Endothelial cell of umbilical vein (primary cell): ENCODE measurements around the gene DUSP22. TPM values are rescaled to one million over a fixed set of nuclear protein-coding genes. Genes with fewer than 3 reads are reported as not detected.

Experiments
- BruUV-seq: library from RNA; stranded (reverse); fragments of 400-500 nt; replicated peaks from 2 replicates; lab custom pipeline; 2021; lab: Mats Ljungman, UMichigan
- CTCF ChIA-PET: fragments of 300-600, 350-600 bp; sonication (Branson Sonifier 250); formaldehyde crosslinking; loops from one replicate; lab custom pipeline; 2021; ENCODE audit warnings: antibody characterized with exemption, inconsistent platforms; lab: Charles Lee
- POLR2A ChIA-PET: fragments of 300-600, 350-600 bp; sonication (Branson Sonifier 250); formaldehyde crosslinking; loops from one replicate; lab custom pipeline; 2021; ENCODE audit warnings: antibody characterized with exemption, inconsistent platforms; lab: Charles Lee
- DNase-seq: peaks from one replicate; pipeline ENCODE4 v3.0.0-alpha.2; 2011; ENCODE audit warnings: low read depth, low spot score
- FAIRE-seq: peaks from 2 replicates; lab custom pipeline; 2011; peaks lifted over from hg19 to GRCh38; lab: Jason Lieb, UNC
- H2AFZ ChIP-seq: 2 replicates; pipeline ENCODE4 v1.6.0; 2012; ENCODE audit warnings: low read depth, low read length, control low read depth, inconsistent platforms
- H3K27ac ChIP-seq: 2 replicates; pipeline ENCODE4 v1.5.1; 2011; ENCODE audit warnings: low read depth, mild to moderate bottlenecking, control low read depth, low read length, moderate library complexity; ENCODE audit not compliant: insufficient read depth
- H3K27me3 ChIP-seq, 2 experiments: 2 replicates each; pipeline versions ENCODE4 v1.6.0 to v1.6.1; 2011; ENCODE audit warnings: low read length in 2 of 2, mixed read lengths in 1 of 2; ENCODE audit not compliant: control insufficient read depth in 2 of 2, insufficient read depth in 2 of 2
- H3K36me3 ChIP-seq, 2 experiments: 2 replicates in 1 of 2; 3 replicates in 1 of 2; pipeline ENCODE4 v1.5.1; 2011; ENCODE audit warnings: low read length in 2 of 2, mild to moderate bottlenecking in 1 of 2, moderate library complexity in 1 of 2; ENCODE audit not compliant: control insufficient read depth in 2 of 2, insufficient read depth in 2 of 2; ENCODE audit errors: extremely low read depth in 1 of 2
- H3K4me1 ChIP-seq: 3 replicates; pipeline ENCODE4 v1.5.1; 2011; ENCODE audit warnings: mild to moderate bottlenecking, low read length; ENCODE audit not compliant: control insufficient read depth, insufficient read depth; ENCODE audit errors: extremely low read depth
- H3K4me2 ChIP-seq: 2 replicates; pipeline ENCODE4 v1.6.1; 2011; ENCODE audit warnings: low read length, control low read depth, mixed read lengths; ENCODE audit not compliant: insufficient read depth
- H3K4me3 ChIP-seq, 3 experiments: fragments of 200-600 bp in 1 of 3; sonication (generic), shearing (Covaris generic) in 1 of 3; replicated peaks in 1 of 3; 2 replicates each; pipeline ENCODE4 v1.5.1; 2011 to 2016; ENCODE audit warnings: control low read depth in 3 of 3, low read length in 3 of 3, mild to moderate bottlenecking in 2 of 3, inconsistent platforms in 1 of 3, low read depth in 1 of 3, moderate library complexity in 1 of 3; ENCODE audit not compliant: insufficient read depth in 1 of 3
- H3K79me2 ChIP-seq: 2 replicates; pipeline ENCODE4 v1.6.0; 2012; ENCODE audit warnings: low read length, inconsistent platforms; ENCODE audit not compliant: control insufficient read depth, insufficient read depth
- H3K9ac ChIP-seq: replicated peaks from 2 replicates; pipeline ENCODE3; 2011; ENCODE audit warnings: low read length, control low read depth; ENCODE audit not compliant: insufficient read depth; ENCODE audit errors: extremely low read depth
- H3K9me1 ChIP-seq: replicated peaks from 3 replicates; pipeline ENCODE4 v1.6.0; 2011; ENCODE audit warnings: mild to moderate bottlenecking, low read length; ENCODE audit not compliant: control insufficient read depth, insufficient read depth; ENCODE audit errors: extremely low read depth
- H3K9me3 ChIP-seq: replicated peaks from 2 replicates; pipeline ENCODE4 v1.5.1; 2012; ENCODE audit warnings: low read length, inconsistent platforms; ENCODE audit not compliant: control insufficient read depth, insufficient read depth
- H4K20me1 ChIP-seq: replicated peaks from 2 replicates; pipeline ENCODE3; 2011; ENCODE audit warnings: mild to moderate bottlenecking, low read length; ENCODE audit not compliant: control insufficient read depth, insufficient read depth; ENCODE audit errors: extremely low read depth
- EZH2 ChIP-seq: IDR thresholded peaks from 2 replicates; pipeline ENCODE4 v1.6.1; 2012; ENCODE audit warnings: borderline replicate concordance, low read depth, mild to moderate bottlenecking, moderate library complexity, low read length, inconsistent platforms; ENCODE audit not compliant: severe bottlenecking
- FOS ChIP-seq: IDR thresholded peaks from 2 replicates; pipeline ENCODE4 v1.6.1; 2011; ENCODE audit warnings: mild to moderate bottlenecking, low read length, moderate library complexity, borderline replicate concordance; ENCODE audit not compliant: insufficient read depth
- GATA2 ChIP-seq: IDR thresholded peaks from 2 replicates; pipeline ENCODE4 v1.7.0; 2011; ENCODE audit warnings: low read depth, mild to moderate bottlenecking, moderate library complexity, mixed read lengths, low read length; ENCODE audit not compliant: insufficient read length, insufficient read depth
- MYC ChIP-seq: IDR thresholded peaks from one replicate; pipeline ENCODE4 v1.6.1; 2011; ENCODE audit warnings: mild to moderate bottlenecking, low read depth, low read length
- POLR2A ChIP-seq: IDR thresholded peaks from 2 replicates; pipeline ENCODE4 v1.6.1; 2012; ENCODE audit warnings: low read depth, mild to moderate bottlenecking, control low read depth, low read length
- POLR2AphosphoS5 ChIP-seq: IDR thresholded peaks from 2 replicates; pipeline ENCODE4 v1.6.1; 2012; ENCODE audit warnings: low read depth, mild to moderate bottlenecking, control low read depth, low read length, moderate library complexity; ENCODE audit not compliant: insufficient read depth
- dilution Hi-C: fragments of 300-500 bp; cut with MboI; formaldehyde crosslinking; loops from one replicate; pipeline ENCODE4 v1.15.0; 2019; ENCODE audit warnings: low sequenced_read_pairs; ENCODE audit not compliant: extremely low pct_ligation_motif_present
- intact Hi-C: fragments of 100-400 bp; cut with micrococcal nuclease; formaldehyde crosslinking; loops from one replicate; pipeline ENCODE4 v1.10.0; 2022
- polyA plus RNA-seq, 4 experiments: library from polyadenylated mRNA; depleted of rRNA in 3 of 4; stranded (reverse) in 3 of 4; unstranded in 1 of 4; fragments of >200 nt; gene quantifications; 2 replicates each; pipeline versions ENCODE4 v1.2.1 to v1.2.3, GENCODE V29; 2011 to 2012; ENCODE audit warnings: missing spikeins in 1 of 4
- total RNA-seq: library from RNA; stranded (reverse); gene quantifications from 2 replicates; pipeline ENCODE4 v1.2.3, GENCODE V29; 2021
- TF ChIP-seq, protein P1 (sequence below): IDR thresholded peaks from 2 replicates; pipeline ENCODE4 v1.6.1; 2011; ENCODE audit not compliant: insufficient read depth, insufficient read length

Gene DUSP22
- total and polyA plus RNA-seq, 2 donors (not counting 3 experiments of a cell fraction or from before 2014, with no cell fraction given) = 23.2 to 33.9 TPM

DNA sequence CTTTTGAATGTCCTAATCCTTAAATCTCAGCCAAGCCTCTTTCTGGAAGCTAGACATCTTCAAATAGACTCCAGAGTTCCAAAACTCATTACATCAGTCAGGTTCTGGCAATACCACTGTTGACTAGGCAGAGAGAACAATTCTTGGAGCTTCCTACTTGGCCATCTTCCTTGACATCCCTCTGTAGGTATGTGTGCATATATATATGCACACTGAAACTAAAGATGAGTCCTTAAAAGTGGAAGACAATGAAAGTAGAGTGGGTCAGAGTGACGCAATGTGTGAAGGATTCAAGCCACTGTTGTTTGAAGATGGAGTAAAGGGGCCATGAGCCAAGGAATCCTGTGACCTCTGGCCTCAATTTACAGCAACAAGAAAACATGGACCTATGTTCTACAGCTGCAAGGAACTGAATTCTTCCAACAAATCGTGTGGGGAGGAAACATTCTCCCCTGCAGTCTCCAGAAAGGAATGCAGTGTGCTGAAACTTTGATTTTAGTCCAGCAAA, 18.7 kb upstream of the DUSP22 start:
- Histone ChIP-seq H3K4me2 (no peak overlapping the region), H4K20me1 (no peaks in the 10 kb centered on the region), H3K27ac (no peak overlapping the region), H3K9me1 (no peaks in the 10 kb centered on the region), H3K9me3 (no peaks in the 10 kb centered on the region), H2AFZ (no peak overlapping the region), H3K27me3 (peaks cover under 1 to 7% of the 10 kb centered on the region in 2 experiments), H3K36me3 (no peaks in the 10 kb centered on the region), H3K9ac (no peak overlapping the region), H3K79me2 (no peaks in the 10 kb centered on the region), H3K4me3 (no peak overlapping the region), H3K4me1 (no peaks in the 10 kb centered on the region)
- FAIRE-seq (no peak), DNase-seq (no peak)
- CTCF ChIA-PET = no interaction called here
- no TSS peak for BruUV-seq
- POLR2A ChIA-PET = no interaction called here
- dilution Hi-C loops (no loop called here), intact Hi-C loops (no loop called here)
- TF ChIP-seq POLR2A = no peak
- TF ChIP-seq, protein P1, sequence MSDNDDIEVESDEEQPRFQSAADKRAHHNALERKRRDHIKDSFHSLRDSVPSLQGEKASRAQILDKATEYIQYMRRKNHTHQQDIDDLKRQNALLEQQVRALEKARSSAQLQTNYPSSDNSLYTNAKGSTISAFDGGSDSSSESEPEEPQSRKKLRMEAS = no peak
- TF ChIP-seq EZH2 = no peak

GRCh38 chr6:277746-278145, 14.5 kb upstream of the DUSP22 start:
- TF ChIP-seq, protein P1 = no peak
- TF ChIP-seq GATA2 = no peak
- no peak for TF ChIP-seq FOS
- TF ChIP-seq POLR2AphosphoS5 = no peak
- no peak for TF ChIP-seq MYC
- H3K79me2 ChIP-seq = no peaks in the 10 kb centered on the region
- H3K9me3 ChIP-seq = no peaks in the 10 kb centered on the region
- CTCF ChIA-PET = no interaction called here
- H3K27me3 ChIP-seq = peaks cover 2 to 3% of the 10 kb centered on the region in 2 experiments
- H4K20me1 ChIP-seq = no peaks in the 10 kb centered on the region
- H3K4me1 ChIP-seq = no peaks in the 10 kb centered on the region
- no peak overlapping the region for H3K27ac ChIP-seq
- H2AFZ ChIP-seq = no peak overlapping the region
- no peak overlapping the region for H3K9ac ChIP-seq
- DNase-seq = no peak
- no TSS peak for BruUV-seq
- no peak for FAIRE-seq
- no peak overlapping the region for H3K4me3 ChIP-seq
- dilution Hi-C loops (no loop called here), intact Hi-C loops (no loop called here)
- H3K36me3 ChIP-seq = no peaks in the 10 kb centered on the region
- POLR2A ChIA-PET = no interaction called here
- H3K4me2 ChIP-seq = no peak overlapping the region
- H3K9me1 ChIP-seq = no peaks in the 10 kb centered on the region
